Left ventricle myocardium inferior (tissue), 1 donor: Measurements from ENCODE around the gene SEMA4D. TPM values are rescaled to one million over a fixed set of nuclear protein-coding genes. Genes with fewer than 3 reads are reported as not detected.
A peak's percentile ranks its signal among the peaks of the same experiment; 100 is the strongest.

Experiments
- DNase-seq: peaks from one replicate; pipeline ENCODE4 v3.0.0-alpha.2; 2020
- H3K27ac ChIP-seq: fragments of 200-600 bp; replicated peaks from 2 replicates; pipeline ENCODE4 v1.8.0; 2021
- H3K27me3 ChIP-seq: fragments of 200-600 bp; 2 replicates; pipeline ENCODE4 v1.8.0; 2021; ENCODE audit warnings: low read depth
- H3K36me3 ChIP-seq: fragments of 200-600 bp; 2 replicates; pipeline ENCODE4 v1.8.0; 2021
- H3K4me1 ChIP-seq: fragments of 200-600 bp; 2 replicates; pipeline ENCODE4 v1.8.0; 2021
- H3K4me3 ChIP-seq: fragments of 200-600 bp; 2 replicates; pipeline ENCODE4 v1.8.0; 2021; ENCODE audit warnings: mild to moderate bottlenecking, moderate library complexity
- H3K9me3 ChIP-seq: fragments of 200-600 bp; replicated peaks from 2 replicates; pipeline ENCODE4 v1.8.0; 2021
- intact Hi-C: fragments of 100-400 bp; cut with micrococcal nuclease; formaldehyde crosslinking; loops from one replicate; pipeline ENCODE4 v1.11.0; 2022
- total RNA-seq: library from RNA; stranded (reverse); fragmentation: NEBNext Ultra II Directional; extraction: Animal tissue kit (Norgen Biotek cat#: 25700); gene quantifications from one replicate; pipeline ENCODE4 v1.2.1, GENCODE V29; 2021
- TF ChIP-seq, protein P1 (sequence below): fragments of 200-600 bp; IDR thresholded peaks from 2 replicates; pipeline ENCODE4 v1.8.0; 2021; ENCODE audit warnings: antibody characterized with exemption, mild to moderate bottlenecking, borderline replicate concordance
- donor health status: DM: no; HTN: yes; CAD: no; lungs with severe emphysema.

Gene SEMA4D
- total RNA-seq, 1 donor from 2014 or later = 17.1 TPM

DNA sequence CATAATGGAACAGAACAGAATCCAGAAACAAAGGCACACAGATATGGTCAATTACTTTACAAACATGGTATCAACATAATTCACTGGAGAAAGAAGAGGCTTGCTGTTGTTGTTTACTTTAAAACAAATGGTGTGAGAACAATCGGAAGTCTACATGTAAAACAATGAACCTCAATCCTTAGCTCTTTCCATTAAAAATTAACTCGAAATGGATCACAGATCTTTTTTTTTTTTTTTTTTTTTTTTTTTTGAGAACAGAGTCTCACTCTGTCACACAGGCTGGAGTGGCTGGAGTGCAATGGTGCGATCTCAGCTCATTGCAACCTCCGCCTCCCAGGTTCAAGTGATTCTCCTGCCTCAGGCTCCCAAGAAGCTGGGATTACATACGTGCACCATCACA, 9.8 kb downstream of the SEMA4D start:
- H3K9me3 ChIP-seq = peaks cover 10% of the 10 kb centered on the region
- H3K27me3 ChIP-seq = no peaks in the 10 kb centered on the region
- TF ChIP-seq, protein P1, sequence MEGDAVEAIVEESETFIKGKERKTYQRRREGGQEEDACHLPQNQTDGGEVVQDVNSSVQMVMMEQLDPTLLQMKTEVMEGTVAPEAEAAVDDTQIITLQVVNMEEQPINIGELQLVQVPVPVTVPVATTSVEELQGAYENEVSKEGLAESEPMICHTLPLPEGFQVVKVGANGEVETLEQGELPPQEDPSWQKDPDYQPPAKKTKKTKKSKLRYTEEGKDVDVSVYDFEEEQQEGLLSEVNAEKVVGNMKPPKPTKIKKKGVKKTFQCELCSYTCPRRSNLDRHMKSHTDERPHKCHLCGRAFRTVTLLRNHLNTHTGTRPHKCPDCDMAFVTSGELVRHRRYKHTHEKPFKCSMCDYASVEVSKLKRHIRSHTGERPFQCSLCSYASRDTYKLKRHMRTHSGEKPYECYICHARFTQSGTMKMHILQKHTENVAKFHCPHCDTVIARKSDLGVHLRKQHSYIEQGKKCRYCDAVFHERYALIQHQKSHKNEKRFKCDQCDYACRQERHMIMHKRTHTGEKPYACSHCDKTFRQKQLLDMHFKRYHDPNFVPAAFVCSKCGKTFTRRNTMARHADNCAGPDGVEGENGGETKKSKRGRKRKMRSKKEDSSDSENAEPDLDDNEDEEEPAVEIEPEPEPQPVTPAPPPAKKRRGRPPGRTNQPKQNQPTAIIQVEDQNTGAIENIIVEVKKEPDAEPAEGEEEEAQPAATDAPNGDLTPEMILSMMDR = no peak
- intact Hi-C loops = no loop called here
- no peak overlapping the region for H3K4me3 ChIP-seq
- H3K4me1 ChIP-seq = peaks cover 14% of the 10 kb centered on the region
- DNase-seq = no peak
- H3K36me3 ChIP-seq = no peaks in the 10 kb centered on the region
- no peak overlapping the region for H3K27ac ChIP-seq

- peaks cover 23% of the 10 kb centered on the region for H3K4me1 ChIP-seq
- no peak overlapping the region for H3K4me3 ChIP-seq
- H3K27ac ChIP-seq = no peak overlapping the region
- DNase-seq = no peak
- H3K9me3 ChIP-seq = peaks cover 10% of the 10 kb centered on the region
- H3K36me3 ChIP-seq = no peaks in the 10 kb centered on the region
- intact Hi-C loops = no loop called here
- TF ChIP-seq, protein P1 = no peak
- H3K27me3 ChIP-seq = no peaks in the 10 kb centered on the region
These were observed 11.2 kb downstream of the SEMA4D start for GRCh38 chr9:89486681-89487080.

DNA sequence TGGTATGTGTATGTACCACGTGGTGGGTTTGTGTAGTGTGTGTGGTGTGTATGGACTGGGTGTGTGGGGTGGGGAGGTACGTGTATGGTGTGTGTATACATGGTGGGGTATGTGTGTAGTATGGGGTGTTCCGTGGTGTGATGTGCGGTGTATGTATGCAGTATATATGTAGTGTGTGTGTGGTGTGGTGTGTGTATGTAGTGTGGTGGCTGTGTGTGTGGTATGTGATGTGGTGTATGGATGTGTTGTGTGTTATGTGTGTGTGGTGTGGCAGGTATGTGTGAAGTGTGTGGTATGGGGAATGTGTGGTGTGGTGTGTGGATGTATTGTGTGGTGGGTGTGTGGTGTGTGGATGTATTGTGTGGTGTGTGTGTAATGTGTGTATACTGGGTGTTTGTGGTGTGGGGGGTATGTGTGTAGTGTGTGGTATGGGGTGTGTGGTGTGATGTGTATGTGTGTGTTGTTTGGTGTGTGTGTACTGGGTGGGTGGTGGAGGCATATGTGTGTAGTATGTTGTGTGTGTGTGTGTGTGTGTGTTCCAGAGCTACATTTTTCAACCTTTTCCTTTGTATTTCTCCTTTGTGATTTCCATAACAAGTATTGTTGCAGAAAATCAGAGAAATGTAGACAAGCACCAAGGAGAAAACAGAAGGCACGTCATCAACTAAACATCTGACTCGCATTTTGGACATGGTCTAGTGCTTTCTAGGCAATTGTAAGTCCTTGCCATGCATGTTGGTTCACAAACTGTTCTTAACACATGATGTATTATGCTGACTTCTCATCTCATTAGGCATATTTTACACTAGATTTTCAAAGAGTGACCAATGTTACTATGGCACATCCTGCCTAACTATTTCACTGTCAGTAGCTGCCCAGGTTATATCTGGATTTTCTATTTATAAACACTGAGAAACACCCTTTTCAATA, 13.2 kb downstream of the SEMA4D start:
- Histone ChIP-seq H3K27ac (no peak overlapping the region), H3K4me1 (peaks cover 23% of the 10 kb centered on the region), H3K36me3 (no peaks in the 10 kb centered on the region), H3K27me3 (no peaks in the 10 kb centered on the region), H3K9me3 (peaks cover 10% of the 10 kb centered on the region), H3K4me3 (peak overlapping the region; percentile 17)
- intact Hi-C loops = no loop called here
- no peak for DNase-seq
- TF ChIP-seq, protein P1 = no peak

DNA sequence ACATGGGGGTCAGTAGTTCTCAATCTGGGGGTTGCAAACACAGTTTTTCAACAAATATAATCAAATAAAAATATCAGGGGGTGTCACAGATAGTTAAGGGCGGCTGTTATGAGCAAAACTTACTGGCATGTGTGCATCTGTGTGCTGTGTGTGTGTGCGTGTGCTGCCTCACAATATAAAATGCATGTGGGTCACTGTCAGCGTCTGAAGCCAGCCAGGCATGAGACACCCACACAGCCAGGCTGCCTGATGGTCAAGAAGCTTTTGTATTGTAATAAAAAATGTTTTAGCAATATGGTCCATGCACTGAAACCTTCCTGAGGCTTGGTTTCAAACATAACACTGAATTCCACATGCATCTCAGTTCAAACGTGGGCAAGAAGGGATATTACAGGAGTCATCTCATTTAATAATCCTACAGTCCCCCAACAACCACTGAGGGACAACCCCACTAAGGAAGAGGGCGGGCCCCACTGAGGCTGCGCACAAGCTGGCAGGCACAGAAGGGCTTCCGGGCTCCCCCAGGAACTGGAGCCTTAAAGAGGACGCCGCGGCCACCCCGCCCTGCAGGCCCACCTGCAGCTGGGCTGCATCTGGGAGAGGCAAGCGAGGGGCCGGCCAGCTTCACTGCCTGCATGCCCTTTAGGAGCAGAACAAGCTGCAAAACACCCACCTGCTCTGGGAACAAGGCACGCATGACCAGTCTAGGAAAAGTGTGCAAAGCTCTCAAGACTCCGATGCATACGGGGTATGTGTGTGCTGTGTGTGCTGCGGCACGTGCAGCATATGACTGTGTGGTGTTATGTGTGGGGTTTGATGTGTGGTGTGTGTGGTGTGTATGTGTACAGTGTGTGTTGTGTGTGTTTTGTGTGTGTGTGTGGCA, 14.1 kb downstream of the SEMA4D start:
- Histone ChIP-seq H3K4me3 (peak overlapping the region; percentile 17), H3K27me3 (no peaks in the 10 kb centered on the region), H3K4me1 (peaks cover 23% of the 10 kb centered on the region), H3K9me3 (peaks cover 10% of the 10 kb centered on the region), H3K27ac (no peak overlapping the region), H3K36me3 (no peaks in the 10 kb centered on the region)
- intact Hi-C loops = no loop called here
- DNase-seq = no peak
- TF ChIP-seq, protein P1 = no peak

- TF ChIP-seq, protein P1 = no peak
- Histone ChIP-seq H3K4me3 (no peak overlapping the region), H3K9me3 (peaks cover 10% of the 10 kb centered on the region), H3K36me3 (no peaks in the 10 kb centered on the region), H3K27me3 (no peaks in the 10 kb centered on the region), H3K4me1 (peaks cover 27% of the 10 kb centered on the region), H3K27ac (no peak overlapping the region)
- intact Hi-C loops = no loop called here
- no peak for DNase-seq
These were observed 15.0 kb downstream of the SEMA4D start for GRCh38 chr9:89482901-89483361.
